Measurements from ENCODE around the gene HES3.

Gene HES3

GRCh38 chr1:6220236-6220635, 23.7 kb upstream of the HES3 start:
- DNase-seq = no peak

GRCh38 chr1:6221210-6221784, 22.7 kb upstream of the HES3 start:
- DNase-seq = no peak

DNA sequence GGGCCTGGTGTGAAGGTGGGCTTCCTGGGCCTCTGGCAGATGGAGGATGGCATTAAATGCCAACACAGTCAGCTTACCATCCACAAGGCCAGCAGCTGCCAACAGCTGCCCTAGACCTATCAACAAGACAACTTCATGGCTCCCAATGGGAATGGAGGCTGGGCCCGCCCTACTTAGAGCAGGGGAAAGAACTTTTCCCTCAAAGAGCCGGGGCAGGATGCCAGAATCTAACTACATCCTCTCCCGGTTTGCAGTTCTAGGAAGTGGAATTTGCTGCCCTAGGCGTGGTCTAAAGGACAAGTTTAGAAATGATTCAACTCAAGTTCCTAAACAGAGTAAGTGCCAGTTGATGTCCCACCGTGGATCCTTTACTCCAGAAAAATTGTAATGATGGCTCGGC, 21.3 kb upstream of the HES3 start:
- no peak for DNase-seq

DNA sequence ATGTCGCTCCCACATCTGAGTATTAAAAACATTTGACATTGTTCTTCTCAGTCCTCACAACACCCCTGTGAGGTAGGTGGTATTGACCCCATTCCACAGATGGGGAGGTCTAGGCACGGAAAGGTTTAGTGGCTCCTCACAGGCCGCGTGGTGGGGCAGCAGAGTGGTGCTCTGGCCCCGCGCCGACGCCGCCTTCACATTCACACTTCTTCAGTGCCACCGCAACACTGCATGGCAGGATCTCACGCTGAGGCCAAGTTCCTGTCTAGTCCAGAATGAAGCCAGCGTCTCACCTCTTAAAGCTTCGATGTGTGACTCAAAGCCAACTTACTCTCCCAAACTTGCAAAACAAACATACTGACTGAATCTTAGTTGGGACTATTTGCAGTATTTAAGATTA, 20.4 kb upstream of the HES3 start:
- DNase-seq = no peak

DNA sequence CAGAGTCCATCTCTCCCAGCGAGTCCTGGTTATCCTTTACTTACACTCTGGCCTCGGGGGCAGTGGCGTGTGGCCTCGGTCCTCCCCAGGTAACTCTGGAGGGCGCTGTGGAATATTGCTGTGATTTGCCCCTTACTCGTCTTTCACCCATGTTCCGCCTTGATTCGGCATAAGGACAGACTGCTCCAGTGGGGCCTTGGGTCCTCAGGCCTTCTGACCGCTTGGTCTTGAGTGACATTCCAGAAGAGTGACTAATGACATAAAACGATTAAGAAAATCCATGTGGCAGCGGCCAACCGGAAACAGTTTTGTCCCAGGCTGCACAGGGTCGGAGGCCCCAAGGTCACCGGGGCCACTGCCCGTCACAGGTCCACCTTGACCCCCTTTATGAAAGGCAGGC, 19.3 kb upstream of the HES3 start:
- DNase-seq = no peak

- no peak for DNase-seq
Observed at GRCh38 chr1:6225651-6226050, 18.3 kb upstream of the HES3 start.

DNA sequence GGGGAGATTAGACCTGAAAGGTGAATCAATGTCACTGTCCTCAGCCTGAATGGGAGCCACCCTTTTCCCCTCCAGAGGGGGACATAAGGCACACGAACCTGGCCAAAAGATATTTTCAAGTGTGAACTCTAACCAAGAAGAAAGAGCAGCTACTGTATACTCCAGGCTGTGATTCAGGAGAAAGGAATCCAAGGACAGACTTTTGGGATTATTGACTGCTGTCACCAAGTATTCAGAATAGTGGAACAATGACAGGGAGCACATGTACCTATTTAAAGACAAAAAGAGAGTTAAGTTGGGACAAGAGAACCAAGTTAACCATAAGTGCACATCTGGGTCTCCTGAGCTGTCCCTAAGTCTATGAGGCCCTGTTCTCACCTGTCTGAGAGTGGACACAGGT, 10.6 kb upstream of the HES3 start:
- DNase-seq = no peak

DNA sequence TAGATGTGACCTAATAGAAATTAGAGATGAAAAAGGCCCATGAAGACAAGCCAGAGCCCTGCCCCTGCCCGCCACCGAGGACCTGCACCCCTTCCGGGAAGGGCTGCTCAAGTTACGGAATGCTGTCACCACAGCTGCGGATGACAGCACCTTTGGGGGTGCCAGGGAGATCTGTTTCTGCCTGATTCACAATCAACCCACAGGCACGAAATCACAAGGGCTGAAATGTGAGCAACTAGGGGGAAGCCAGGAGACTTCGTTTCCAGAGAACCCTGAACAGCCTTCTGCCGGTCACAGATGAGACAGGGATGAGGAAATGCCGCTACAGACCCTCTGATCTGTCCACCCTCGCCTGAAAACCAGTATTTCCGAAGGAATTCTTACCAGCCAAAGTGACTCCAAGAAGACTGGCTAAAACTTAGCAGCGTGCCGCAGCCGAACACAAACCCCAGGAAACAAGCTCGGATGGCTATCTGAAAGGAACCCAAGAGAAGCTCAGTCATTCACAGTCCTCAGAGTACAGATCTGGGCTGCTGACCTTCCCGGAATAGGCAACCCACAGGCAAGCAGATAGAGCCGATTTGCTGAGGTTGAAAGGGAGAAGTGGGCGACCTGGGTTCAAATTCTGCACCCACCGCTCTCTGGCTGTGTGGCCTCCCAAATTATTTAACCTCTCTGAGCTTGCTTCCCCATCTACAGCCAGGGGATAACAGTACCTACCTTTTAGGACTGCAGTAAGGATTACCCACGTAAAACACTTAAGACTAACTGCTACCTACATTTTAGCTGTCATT, 9.3 kb upstream of the HES3 start:
- no peak for DNase-seq

DNA sequence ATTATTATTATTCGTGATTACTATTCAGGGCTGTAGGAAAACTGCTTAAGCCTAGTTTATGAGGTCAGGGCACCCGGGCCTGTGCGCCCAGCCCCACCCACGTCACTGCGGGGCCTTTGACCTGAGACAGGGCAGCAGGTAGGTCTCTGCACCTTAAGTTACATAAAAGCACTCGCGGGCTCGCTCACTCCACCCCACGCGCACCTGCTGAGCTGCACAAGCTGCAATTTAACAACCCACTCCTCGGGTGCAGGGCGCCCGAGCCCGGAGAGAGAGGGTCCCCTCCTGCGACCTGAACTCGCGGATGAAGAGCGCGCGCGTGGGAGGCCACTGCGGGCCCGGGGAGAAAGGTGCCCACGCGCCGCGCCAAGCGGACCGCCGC, 8.7 kb upstream of the HES3 start:
- DNase-seq = no peak

GRCh38 chr1:6237093-6237492, 6.9 kb upstream of the HES3 start:
- DNase-seq = no peak

GRCh38 chr1:6239213-6239752, 4.7 kb upstream of the HES3 start:
- no peak for DNase-seq

- no peak for DNase-seq
Observed at GRCh38 chr1:6239950-6240768, 3.8 kb upstream of the HES3 start.

DNA sequence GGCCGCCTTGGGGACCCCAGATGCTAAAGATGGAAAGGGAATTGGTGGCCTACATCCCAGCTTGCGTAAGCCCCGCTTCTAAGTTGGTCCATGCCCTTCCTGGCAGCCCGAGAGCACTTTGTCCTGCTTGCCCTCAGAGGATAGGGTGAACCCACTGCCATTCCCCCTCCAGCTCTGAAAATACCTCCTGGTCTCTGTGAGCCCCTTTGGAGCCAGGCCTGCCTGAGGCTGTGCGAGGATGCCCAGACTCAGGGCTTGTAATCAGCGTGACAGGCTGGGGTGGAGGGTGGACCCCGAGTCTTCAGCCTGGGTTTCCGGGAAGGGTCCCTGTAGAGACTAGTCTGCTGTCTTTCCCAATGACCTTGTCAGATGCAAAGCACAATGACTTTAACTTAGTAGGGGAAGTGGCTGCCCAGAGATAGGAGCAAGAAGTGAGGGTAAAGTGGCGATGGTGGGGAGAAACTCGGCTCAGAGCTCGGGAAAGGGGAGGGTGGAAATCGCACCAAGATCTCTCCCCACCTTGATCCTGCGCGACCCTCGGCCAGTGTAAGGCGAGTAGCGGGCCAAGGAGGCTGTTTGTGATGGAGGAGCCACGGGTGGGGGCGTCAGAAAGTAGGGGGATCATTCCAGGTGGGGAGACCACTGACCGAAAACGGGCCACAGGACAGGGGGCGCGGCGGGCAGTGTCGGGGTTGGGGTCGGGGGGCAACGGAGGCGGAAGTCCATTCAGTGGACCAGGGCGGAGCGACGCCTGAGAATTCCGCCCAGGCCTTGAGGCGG, 2.7 kb upstream of the HES3 start:
- no peak for DNase-seq

DNA sequence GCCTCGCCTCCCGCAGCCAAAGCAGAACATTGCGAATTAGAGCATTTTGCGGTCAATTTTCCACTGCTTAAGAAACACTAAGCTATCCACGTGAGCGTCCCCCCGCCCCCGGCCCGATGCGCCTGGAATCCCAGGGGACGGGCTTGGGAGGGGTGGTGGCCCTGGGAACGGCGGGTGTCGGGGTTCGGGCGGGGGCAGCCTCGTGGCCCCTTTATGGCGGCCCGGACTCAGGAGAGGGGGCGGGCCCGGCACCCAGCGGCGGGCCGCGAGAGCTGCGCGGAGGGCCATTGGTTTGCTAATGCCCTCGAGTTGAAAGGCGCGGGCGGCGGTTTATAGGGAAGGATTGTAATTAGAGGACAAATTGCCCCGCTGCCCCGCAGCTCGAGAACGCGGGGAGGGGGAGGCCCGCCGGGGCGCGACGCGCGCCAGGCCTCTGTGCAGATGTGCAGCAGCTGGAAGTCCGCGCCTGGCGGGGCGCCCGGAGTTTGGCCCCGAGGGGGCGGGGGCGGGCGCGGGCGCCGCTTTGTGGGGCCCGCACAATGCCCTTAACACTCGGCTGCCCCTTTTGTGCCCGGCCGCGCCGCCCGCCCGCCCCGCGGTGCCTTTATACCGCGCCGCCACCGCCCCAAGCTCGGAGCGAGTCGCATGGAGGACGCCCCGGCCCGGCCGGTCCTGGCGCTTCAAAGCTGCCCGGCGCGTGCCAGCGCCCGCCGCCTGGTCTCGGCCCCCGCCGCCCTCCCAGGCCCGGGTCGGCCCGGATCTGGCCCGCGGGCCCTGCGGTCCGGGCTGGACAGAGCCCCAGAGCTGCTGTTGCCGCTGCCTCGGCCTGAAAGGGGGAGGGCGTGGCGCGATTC, 1.9 kb upstream of the HES3 start:
- DNase-seq = no peak

DNA sequence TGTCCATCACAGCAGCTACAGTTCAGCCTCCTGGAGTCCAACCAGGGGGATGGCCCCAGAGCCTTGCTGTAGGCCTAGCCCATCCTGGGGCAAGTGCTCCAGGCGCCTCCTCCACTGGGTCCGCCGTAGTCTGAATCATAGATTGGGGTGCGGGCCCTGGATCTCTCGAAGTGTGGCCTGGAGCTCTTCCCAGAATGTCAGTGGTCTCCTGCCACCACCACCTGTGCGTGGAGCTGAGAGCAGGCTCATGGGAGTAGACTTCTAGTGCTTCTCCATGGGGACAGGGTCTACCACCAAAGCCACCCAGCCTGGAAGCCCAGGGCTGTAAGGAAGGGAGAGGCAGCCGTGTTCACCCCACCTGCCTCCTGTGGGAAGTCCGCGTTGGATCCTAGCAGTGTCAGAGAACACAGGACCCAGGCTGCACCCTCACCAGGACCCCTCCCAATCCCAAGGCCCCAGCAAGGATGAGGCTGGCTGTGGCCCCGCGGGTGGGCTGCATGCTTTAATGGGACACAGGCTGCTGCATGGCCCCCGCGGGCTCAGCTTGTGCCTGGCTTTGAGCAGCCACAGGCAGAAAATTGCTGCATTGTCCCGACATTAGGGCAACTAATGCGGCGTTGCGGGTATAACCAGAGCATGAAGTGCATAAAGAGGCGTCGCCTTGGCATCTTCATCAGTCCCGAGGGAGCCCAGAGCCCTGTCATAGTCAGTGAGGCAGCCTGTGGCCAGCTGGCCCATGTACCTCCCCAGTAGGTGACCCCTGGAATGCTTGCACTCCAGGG, 735 bp upstream of the HES3 start:
- no peak for DNase-seq

DNA sequence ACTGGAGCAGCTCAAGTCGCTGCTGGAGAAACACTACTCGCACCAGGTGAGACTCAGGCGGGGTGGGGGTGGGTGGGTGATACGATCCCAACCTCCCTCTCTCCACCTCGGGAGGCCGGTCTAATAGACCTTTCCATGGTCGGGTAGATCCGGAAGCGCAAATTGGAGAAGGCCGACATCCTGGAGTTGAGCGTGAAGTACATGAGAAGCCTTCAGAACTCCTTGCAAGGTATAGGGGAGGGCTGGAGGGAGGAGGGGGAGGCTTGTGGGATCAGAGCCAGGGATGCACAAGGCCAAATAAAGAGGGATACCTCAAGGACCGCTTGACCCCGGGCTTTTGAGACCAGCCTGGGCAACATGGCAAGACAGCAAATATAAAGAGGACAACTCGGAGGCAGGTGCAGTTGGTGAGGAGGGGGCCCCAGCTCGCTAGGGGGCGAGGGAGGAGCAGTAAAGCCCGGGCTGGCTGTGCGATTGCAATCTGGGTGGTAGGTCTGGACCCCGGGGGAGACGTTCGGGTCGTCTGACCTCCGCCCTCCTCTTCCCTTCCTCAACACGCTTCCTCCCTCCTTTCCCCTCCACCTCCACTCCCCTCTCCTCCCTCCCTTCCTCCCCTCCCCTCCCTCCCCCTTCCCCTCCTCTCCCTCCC, 546 bp downstream of the HES3 start:
- no peak for DNase-seq

DNA sequence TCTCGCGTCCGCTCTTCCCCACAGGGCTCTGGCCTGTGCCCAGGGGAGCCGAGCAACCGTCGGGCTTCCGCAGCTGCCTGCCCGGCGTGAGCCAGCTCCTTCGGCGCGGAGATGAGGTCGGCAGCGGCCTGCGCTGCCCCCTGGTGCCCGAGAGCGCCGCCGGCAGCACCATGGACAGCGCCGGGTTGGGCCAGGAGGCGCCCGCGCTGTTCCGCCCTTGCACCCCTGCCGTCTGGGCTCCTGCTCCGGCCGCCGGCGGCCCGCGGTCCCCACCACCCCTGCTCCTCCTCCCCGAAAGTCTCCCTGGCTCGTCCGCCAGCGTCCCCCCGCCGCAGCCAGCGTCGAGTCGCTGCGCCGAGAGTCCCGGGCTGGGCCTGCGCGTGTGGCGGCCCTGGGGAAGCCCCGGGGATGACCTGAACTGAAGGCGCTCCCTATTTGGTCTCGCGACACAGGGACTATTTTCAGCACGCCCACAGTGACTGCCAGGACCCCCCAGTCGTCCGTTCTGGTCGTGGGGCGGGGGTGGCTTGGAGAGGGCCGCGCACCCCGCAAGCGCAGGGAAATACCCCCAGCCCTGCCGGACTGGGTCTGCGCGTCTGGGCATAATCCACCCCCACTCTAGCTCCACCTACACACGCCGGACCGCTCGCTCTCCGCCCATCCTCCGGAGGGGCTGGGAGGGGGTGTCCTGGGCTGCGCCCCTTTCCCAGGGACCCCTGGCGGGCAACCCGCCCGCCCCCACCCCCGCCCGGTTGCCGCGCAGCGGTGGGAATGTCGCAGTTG, 1.3 kb downstream of the HES3 start:
- DNase-seq = peak; percentile 57 to 65 (median 64)

DNA sequence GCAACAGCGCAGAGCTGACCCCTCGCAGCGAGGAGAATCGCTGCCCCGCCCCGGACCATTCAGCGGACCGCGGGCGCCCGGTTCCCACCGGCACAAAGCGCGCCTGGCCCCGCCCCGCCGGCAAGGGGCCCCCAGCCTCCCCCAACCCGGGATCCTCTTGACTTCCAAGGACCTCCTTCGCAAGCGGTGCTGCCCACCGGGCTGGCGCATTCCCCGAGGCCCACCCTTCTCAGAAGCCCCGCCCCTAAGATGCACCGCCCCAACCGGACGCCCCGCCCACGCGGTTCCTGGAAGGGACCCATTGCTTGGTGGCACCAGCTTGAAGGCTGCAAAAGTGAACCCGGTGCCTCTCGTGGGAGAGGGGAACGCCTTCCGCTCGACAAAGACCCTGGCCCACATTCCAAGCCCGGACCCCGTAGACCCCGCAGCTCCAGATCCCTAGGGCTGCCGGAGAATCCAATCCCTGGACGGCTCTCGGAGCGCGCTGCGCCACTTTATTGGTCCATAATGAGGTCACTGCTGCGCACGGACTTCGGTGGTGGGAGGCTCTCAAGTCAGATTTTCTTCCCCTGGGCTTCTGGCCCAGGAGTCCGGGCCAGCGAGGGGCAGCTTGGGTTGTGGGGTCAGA, 2.0 kb downstream of the HES3 start:
- DNase-seq = peak in 1 of 4 experiments; percentile 21
